Fibroblast of lung (primary cell): ENCODE results near the gene WNK2.

Experiments used
- CTCF ChIP-seq, 2 donors: IDR thresholded peaks in 1 of 2; conservative IDR thresholded peaks in 1 of 2; 1 replicate in 1 of 2; 2 replicates in 1 of 2; pipeline ENCODE4 v1.5.1; 2011 to 2012; ENCODE audit warnings: low read length in 2 of 2, control low read depth in 1 of 2, inconsistent platforms in 1 of 2, low read depth in 1 of 2, mild to moderate bottlenecking in 1 of 2
- EZH2 ChIP-seq: IDR thresholded peaks from 2 replicates; pipeline ENCODE4 v1.5.1; 2012; ENCODE audit warnings: low read length, control low read depth, mild to moderate bottlenecking; ENCODE audit errors: missing control alignments

DNA sequence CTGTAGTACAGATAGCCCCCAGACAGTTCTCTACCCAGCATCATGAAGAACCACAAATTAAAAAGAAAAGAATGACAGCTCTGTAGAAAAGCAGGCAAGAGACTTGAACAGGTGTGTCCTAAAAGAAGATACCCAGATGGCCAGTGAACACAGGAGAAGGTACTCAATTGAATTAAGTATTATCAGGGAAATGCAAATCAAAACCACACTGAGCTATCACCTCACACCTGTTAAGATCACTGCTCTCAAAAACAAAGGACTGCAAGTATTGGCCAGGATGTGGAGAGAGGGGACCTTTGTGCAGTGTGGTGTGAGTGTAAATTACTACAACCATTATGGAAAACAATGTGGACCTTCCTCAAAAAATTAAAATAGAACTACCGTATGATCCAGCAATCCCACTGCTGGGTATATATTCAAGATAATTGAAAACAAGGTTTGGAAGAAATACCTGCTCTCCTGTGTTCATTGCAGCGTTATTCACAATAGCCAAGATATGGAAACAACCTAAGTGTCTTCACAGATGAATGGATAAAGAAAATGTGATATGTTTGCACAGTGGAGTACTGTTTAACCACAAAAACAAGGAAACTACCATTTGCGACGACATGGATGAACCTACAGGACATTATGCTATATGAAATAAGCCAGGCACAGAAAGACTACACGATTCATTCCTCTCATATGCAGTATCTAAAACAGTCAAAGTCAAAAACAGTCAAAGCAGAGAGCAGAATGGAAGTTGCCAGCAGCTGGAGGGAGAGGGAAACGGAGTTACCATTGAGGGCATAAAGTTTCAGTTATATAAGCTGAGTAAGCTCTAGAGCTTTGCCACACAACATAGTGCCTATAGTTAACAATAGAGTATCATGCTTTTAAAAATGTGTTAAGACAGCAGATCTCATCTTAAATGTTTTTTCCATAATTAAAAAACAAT is 102.6 kb downstream of the WNK2 start:
- TF ChIP-seq CTCF (conservative IDR thresholded peaks at IDR 0.05 in 1 of 2, IDR thresholded peaks at IDR 0.05 in 1 of 2; ENCODE audit: low read depth in 1 of 2, low read length in 2 of 2) (no peak), EZH2 (no peak)
